Smooth muscle cell of trachea (primary cell): ENCODE measurements around the gene GUK1. TPM values are rescaled to one million over a fixed set of nuclear protein-coding genes. Genes with fewer than 3 reads are reported as not detected.

ENCODE experiments used
- total RNA-seq: library from RNA; depleted of rRNA; stranded (reverse); fragments of >200 nt; gene quantifications from 2 replicates; pipeline ENCODE4 v1.2.1, GENCODE V29; 2014

GUK1 gene
- total RNA-seq = 465 and 500 TPM in 2 replicates

GRCh38 chr1:228139931-228140723 is at the start of gene GUK1:
Gene GUK1, plus strand, starts transcription at chr1:228140279. Its CDS starts 24 bp downstream, at chr1:228140303.

GRCh38 chr1:228102791-228103620 is 37.1 kb upstream of the GUK1 start, which contains the start of gene C1orf35:
Gene C1orf35, minus strand, starts transcription at chr1:228103325. Its CDS starts 98 bp downstream, at chr1:228103227.

GRCh38 chr1:228109073-228109961 is 30.8 kb upstream of the GUK1 start, which contains the start of gene MRPL55:
Gene MRPL55, minus strand, starts transcription at chr1:228109299. Its CDS starts 1,039 bp downstream, at chr1:228108260.

GRCh38 chr1:228149406-228150119 is 9.5 kb downstream of the GUK1 start, which contains the start of gene GJC2:
Gene GJC2, plus strand, starts transcription at chr1:228149930. Its CDS starts 7,829 bp downstream, at chr1:228157759.

GRCh38 chr1:228165372-228166169 is 25.5 kb downstream of the GUK1 start, which contains the start of gene IBA57:
Gene IBA57, plus strand, starts transcription at chr1:228165804. Its CDS starts 13 bp downstream, at chr1:228165817.

Other genes with a start within 250 kb of the GUK1 start
- gene WNT9A, start 192.3 kb upstream of the GUK1 start, total RNA-seq = 1.7 and 3.5 TPM in 2 replicates
- gene WNT3A, start 133.3 kb upstream of the GUK1 start, total RNA-seq = not detected in 2 replicates
- gene ARF1, start 57.6 kb upstream of the GUK1 start, total RNA-seq = 297 and 326 TPM in 2 replicates
- 10.3 and 11.7 TPM in 2 replicates for gene C1orf35, start 37.0 kb upstream of the GUK1 start, total RNA-seq
- gene MRPL55, start 31.0 kb upstream of the GUK1 start, total RNA-seq = 50.8 and 60.7 TPM in 2 replicates
- 14.4 and 14.8 TPM in 2 replicates for gene GJC2, start 9.7 kb downstream of the GUK1 start, total RNA-seq
- 6.4 and 7.4 TPM in 2 replicates for gene IBA57, start 25.5 kb downstream of the GUK1 start, total RNA-seq
- gene OBSCN, start 67.8 kb downstream of the GUK1 start, total RNA-seq = 3.3 and 15.2 TPM in 2 replicates